HEK293 (cell line): ENCODE measurements around the gene DIRAS1.
A peak's percentile ranks its signal among the peaks of the same experiment; 100 is the strongest.

ENCODE experiments used
- CTCF ChIA-PET: fragments of 350-600 bp; formaldehyde crosslinking; extraction: SDS; loops from one replicate; lab custom pipeline; 2021; ENCODE audit warnings: antibody characterized with exemption; lab: Yijun Ruan, JAX
- POLR2A ChIA-PET: fragments of 300-600 bp; formaldehyde crosslinking; extraction: SDS; loops from one replicate; lab custom pipeline; 2020; ENCODE audit warnings: antibody characterized with exemption, inconsistent platforms; lab: Yijun Ruan, JAX
- H3K27ac ChIP-seq: fragments of 200-500 bp; sonication (Bioruptor generic); 2 replicates; pipeline ENCODE4 v1.5.1; 2014; ENCODE audit warnings: low read depth, low read length, control low read depth, inconsistent platforms; ENCODE audit errors: extremely low read depth
- H3K36me3 ChIP-seq, 2 experiments: fragments of 200-500 bp in 1 of 2; sonication (Bioruptor generic) in 1 of 2; 1 replicate in 1 of 2; 2 replicates in 1 of 2; pipeline ENCODE4 v1.5.1; 2014 to 2017; ENCODE audit warnings: inconsistent platforms in 2 of 2, low read length in 2 of 2; ENCODE audit not compliant: control insufficient read depth in 2 of 2, insufficient read depth in 1 of 2
- H3K4me1 ChIP-seq: fragments of 200-500 bp; sonication (Bioruptor generic); 2 replicates; pipeline ENCODE4 v1.5.1; 2014; ENCODE audit warnings: mild to moderate bottlenecking, low read length, inconsistent platforms; ENCODE audit not compliant: control insufficient read depth, insufficient read depth
- H3K4me3 ChIP-seq: 2 replicates; pipeline ENCODE4 v1.5.1; 2011; ENCODE audit warnings: low read depth, mild to moderate bottlenecking, control low read depth, low read length, moderate library complexity
- H3K9me3 ChIP-seq: fragments of 200-500 bp; sonication (Bioruptor generic); 2 replicates; pipeline ENCODE4 v1.5.1; 2014; ENCODE audit warnings: low read depth, low read length, inconsistent platforms; ENCODE audit not compliant: control insufficient read depth, insufficient read depth
- HIC1 ChIP-seq: fragments of 450-650 bp; formaldehyde crosslinking; IDR thresholded peaks from 2 replicates; pipeline ENCODE4 v1.5.1; 2016; ENCODE audit warnings: missing biosample characterization, missing genetic modification characterization
- HOXD13 ChIP-seq: sonication (generic); formaldehyde crosslinking; IDR thresholded peaks from 2 replicates; pipeline ENCODE4 v1.8.0; 2022; ENCODE audit warnings: missing genetic modification reagents, borderline replicate concordance
- KLF7 ChIP-seq: fragments of 450-650 bp; formaldehyde crosslinking; IDR thresholded peaks from 2 replicates; pipeline ENCODE4 v1.5.1; 2016; ENCODE audit warnings: missing biosample characterization, missing genetic modification characterization, borderline replicate concordance
- MZF1 ChIP-seq: fragments of 450-650 bp; formaldehyde crosslinking; IDR thresholded peaks from 2 replicates; pipeline ENCODE4 v1.5.1; 2017; ENCODE audit warnings: missing biosample characterization, missing genetic modification characterization, borderline replicate concordance
- PRDM1 ChIP-seq: fragments of 450-650 bp; formaldehyde crosslinking; IDR thresholded peaks from 2 replicates; pipeline ENCODE4; 2016; ENCODE audit warnings: missing biosample characterization, missing genetic modification characterization
- ZBTB44 ChIP-seq: fragments of 450-650 bp; IDR thresholded peaks from 2 replicates; pipeline ENCODE4 v1.5.1; 2018; ENCODE audit warnings: missing biosample characterization, mild to moderate bottlenecking, missing genetic modification characterization
- ZBTB6 ChIP-seq: fragments of 450-650 bp; formaldehyde crosslinking; IDR thresholded peaks from 2 replicates; pipeline ENCODE4 v1.5.1; 2017; ENCODE audit warnings: missing biosample characterization, missing genetic modification characterization
- ZNF121 ChIP-seq: fragments of 450-650 bp; formaldehyde crosslinking; IDR thresholded peaks from 2 replicates; pipeline ENCODE4 v1.5.1; 2016; ENCODE audit warnings: missing biosample characterization, missing genetic modification characterization
- ZNF146 ChIP-seq: fragments of 450-650 bp; formaldehyde crosslinking; IDR thresholded peaks from 2 replicates; pipeline ENCODE4 v1.5.1; 2016; ENCODE audit warnings: missing biosample characterization, missing genetic modification characterization
- ZNF157 ChIP-seq: fragments of 450-650 bp; formaldehyde crosslinking; IDR thresholded peaks from 2 replicates; pipeline ENCODE4 v1.5.1; 2016; ENCODE audit warnings: missing biosample characterization, missing genetic modification characterization
- ZNF18 ChIP-seq: fragments of 450-650 bp; formaldehyde crosslinking; IDR thresholded peaks from 2 replicates; pipeline ENCODE4 v1.5.1; 2016; ENCODE audit warnings: missing biosample characterization, missing genetic modification characterization
- ZNF223 ChIP-seq: fragments of 450-650 bp; formaldehyde crosslinking; IDR thresholded peaks from 2 replicates; pipeline ENCODE4 v1.5.1; 2016; ENCODE audit warnings: missing biosample characterization, missing genetic modification characterization
- ZNF239 ChIP-seq: fragments of 450-650 bp; formaldehyde crosslinking; IDR thresholded peaks from 2 replicates; pipeline ENCODE4 v1.5.1; 2016; ENCODE audit warnings: missing biosample characterization, missing genetic modification characterization
- ZNF24 ChIP-seq: fragments of 450-650 bp; formaldehyde crosslinking; IDR thresholded peaks from 2 replicates; pipeline ENCODE4 v1.5.1; 2016; ENCODE audit warnings: missing biosample characterization, missing genetic modification characterization
- ZNF354C ChIP-seq: fragments of 450-650 bp; formaldehyde crosslinking; IDR thresholded peaks from 2 replicates; pipeline ENCODE4 v1.5.1; 2016; ENCODE audit warnings: missing biosample characterization, missing genetic modification characterization, low read depth, borderline replicate concordance
- ZNF362 ChIP-seq: fragments of 450-650 bp; formaldehyde crosslinking; IDR thresholded peaks from 2 replicates; pipeline ENCODE4 v1.5.1; 2016; ENCODE audit warnings: missing biosample characterization, missing genetic modification characterization
- ZNF521 ChIP-seq: fragments of 450-650 bp; formaldehyde crosslinking; IDR thresholded peaks from 2 replicates; pipeline ENCODE4 v1.5.1; 2017; ENCODE audit warnings: missing biosample characterization, mild to moderate bottlenecking, missing genetic modification characterization
- ZNF548 ChIP-seq: fragments of 450-650 bp; formaldehyde crosslinking; IDR thresholded peaks from 2 replicates; pipeline ENCODE4 v1.5.1; 2016; ENCODE audit warnings: missing biosample characterization, missing genetic modification characterization
- ZNF610 ChIP-seq: fragments of 450-650 bp; formaldehyde crosslinking; IDR thresholded peaks from 2 replicates; pipeline ENCODE4 v1.5.1; 2016; ENCODE audit warnings: missing biosample characterization, missing genetic modification characterization, borderline replicate concordance
- ZNF621 ChIP-seq: fragments of 450-650 bp; formaldehyde crosslinking; IDR thresholded peaks from 2 replicates; pipeline ENCODE4 v1.5.1; 2017; ENCODE audit warnings: missing biosample characterization, missing genetic modification characterization
- ZNF629 ChIP-seq: fragments of 450-650 bp; formaldehyde crosslinking; IDR thresholded peaks from 2 replicates; pipeline ENCODE4 v1.5.1; 2017; ENCODE audit warnings: missing biosample characterization, missing genetic modification characterization
- ZNF704 ChIP-seq: fragments of 450-650 bp; formaldehyde crosslinking; IDR thresholded peaks from 2 replicates; pipeline ENCODE4 v1.5.1; 2016; ENCODE audit warnings: missing biosample characterization, missing genetic modification characterization
- ZNF791 ChIP-seq: fragments of 450-650 bp; formaldehyde crosslinking; IDR thresholded peaks from 2 replicates; pipeline ENCODE4 v1.5.1; 2016; ENCODE audit warnings: missing biosample characterization, missing genetic modification characterization
- ZNF837 ChIP-seq: fragments of 450-650 bp; formaldehyde crosslinking; IDR thresholded peaks from 2 replicates; pipeline ENCODE4 v1.5.1; 2016; ENCODE audit warnings: missing biosample characterization, missing genetic modification characterization
- ZSCAN16 ChIP-seq: fragments of 450-650 bp; formaldehyde crosslinking; IDR thresholded peaks from 2 replicates; pipeline ENCODE4 v1.5.1; 2016; ENCODE audit warnings: missing biosample characterization, missing genetic modification characterization

The DIRAS1 gene

GRCh38 chr19:2686360-2686759 lies 34.8 kb downstream of the DIRAS1 start:
- TF ChIP-seq ZNF521 (no peak), ZNF24 (tag by site-specific recombination) (no peak), ZSCAN16 (tag by site-specific recombination) (no peak), PRDM1 (tag by site-specific recombination) (no peak), ZNF621 (tag by site-specific recombination) (no peak), ZNF629 (tag by site-specific recombination) (no peak), KLF7 (no peak), ZNF362 (tag by site-specific recombination) (no peak), ZNF837 (tag by site-specific recombination) (no peak), ZNF223 (tag by site-specific recombination) (no peak), ZNF18 (no peak), ZNF354C (tag by site-specific recombination) (no peak), ZNF791 (no peak)
- no peaks in the 10 kb centered on the region for H3K36me3 ChIP-seq
- H3K4me1 ChIP-seq, result no peaks in the 10 kb centered on the region
- no peak overlapping the region for H3K27ac ChIP-seq
- CTCF ChIA-PET, result no interaction called here
- H3K4me3 ChIP-seq, result no peak overlapping the region
- H3K9me3 ChIP-seq, result no peaks in the 10 kb centered on the region
- POLR2A ChIA-PET, result interaction anchor here (0.7 kb wide), 2 partner anchors 16 to 29 kb away, joined by 3 to 4 read pairs; no protein-coding TSS in a partner anchor

- no peak overlapping the region for H3K4me3 ChIP-seq
- POLR2A ChIA-PET, result interaction anchor here (0.6 to 1.2 kb wide), 3 partner anchors 37 to 593 kb away, joined by 3 to 5 read pairs (median 3); no protein-coding TSS in a partner anchor
- no peaks in the 10 kb centered on the region for H3K9me3 ChIP-seq
- CTCF ChIA-PET, result no interaction called here
- H3K4me1 ChIP-seq, result no peaks in the 10 kb centered on the region
- H3K36me3 ChIP-seq, result no peaks in the 10 kb centered on the region
- H3K27ac ChIP-seq, result no peak overlapping the region
- peak; percentile 83 for TF ChIP-seq ZNF548 (tag by site-specific recombination)
- no peak for TF ChIP-seq ZNF146
- no peak for TF ChIP-seq ZNF704
- TF ChIP-seq HOXD13 (CRISPR knock-in tag), result no peak
- TF ChIP-seq ZNF157, result no peak
- no peak for TF ChIP-seq MZF1 (tag by site-specific recombination)
- peak; percentile 20; the same call in 1 of the 2 replicates for TF ChIP-seq ZNF121 (tag by site-specific recombination)
- TF ChIP-seq, all 188 proteins: peak for 2
Observed at GRCh38 chr19:2685204-2685704, 35.9 kb downstream of the DIRAS1 start.

GRCh38 chr19:2683430-2684003 lies 37.7 kb downstream of the DIRAS1 start:
- ChIA-PET CTCF (interaction anchor here (0.6 kb wide), 1 partner anchor 142 kb away, joined by 3 read pairs; no protein-coding TSS in a partner anchor), POLR2A (no interaction called here)
- TF ChIP-seq ZNF239 (tag by site-specific recombination) (no peak), HIC1 (tag by site-specific recombination) (no peak), ZBTB44 (tag by site-specific recombination) (no peak), ZBTB6 (tag by site-specific recombination) (no peak), ZNF610 (no peak)

More at GRCh38 chr19:2683430-2684003, 37.7 kb downstream of the DIRAS1 start:
- no peak overlapping the region for H3K4me3 ChIP-seq
- no peaks in the 10 kb centered on the region for H3K9me3 ChIP-seq
- H3K36me3 ChIP-seq, result no peaks in the 10 kb centered on the region
- H3K27ac ChIP-seq, result no peak overlapping the region
- H3K4me1 ChIP-seq, result no peaks in the 10 kb centered on the region
